ENCODE data around the gene RPL7A. TPM values are rescaled to one million over a fixed set of nuclear protein-coding genes. Genes with fewer than 3 reads are reported as not detected.

The RPL7A gene
- total RNA-seq, 2 donors from 2014 or later, result 2,529 to 2,856 TPM

- Mint-ChIP-seq H3K27me3 (ENCODE audit: low read depth) (no peaks in the 10 kb centered on the region), H3K4me1 (ENCODE audit: low read depth) (peaks cover 54% of the 10 kb centered on the region)
These were observed 2.4 kb upstream of the RPL7A start for GRCh38 chr9:133345596-133345995.

GRCh38 chr9:133346021-133346785, 1.8 kb upstream of the RPL7A start:
- DNase-seq (no peak), ATAC-seq (replicated peaks in 1 of 2) (no peak)
- Mint-ChIP-seq H3K27me3 (ENCODE audit: low read depth) (no peaks in the 10 kb centered on the region), H3K27ac (peak overlapping the region; percentile 74), H3K4me3 (peak overlapping the region; percentile 98 to 100), H3K4me1 (ENCODE audit: low read depth) (peaks cover 54% of the 10 kb centered on the region), H3K9me3 (no peaks in the 10 kb centered on the region), H3K36me3 (ENCODE audit: insufficient read depth in 2 of 2) (peaks cover 20 to 34% of the 10 kb centered on the region in 2 donors)

More at GRCh38 chr9:133345596-133345995, 2.4 kb upstream of the RPL7A start:
- Mint-ChIP-seq H3K27ac (no peak overlapping the region), H3K36me3 (ENCODE audit: insufficient read depth in 2 of 2) (peaks cover 20 to 35% of the 10 kb centered on the region in 2 donors), H3K4me3 (no peak overlapping the region), H3K9me3 (no peaks in the 10 kb centered on the region)
- ATAC-seq (replicated peaks in 1 of 2) (no peak), DNase-seq (no peak)

- H3K4me3 Mint-ChIP-seq, result peak overlapping the region; percentile 98 to 100
- H3K4me1 Mint-ChIP-seq (ENCODE audit: low read depth), result peaks cover 55% of the 10 kb centered on the region
- H3K27me3 Mint-ChIP-seq (ENCODE audit: low read depth), result no peaks in the 10 kb centered on the region
- ATAC-seq (replicated peaks in 1 of 2), result peak; percentile 49 to 55
- peak overlapping the region; percentile 74 for H3K27ac Mint-ChIP-seq
- H3K9me3 Mint-ChIP-seq, result no peaks in the 10 kb centered on the region
- DNase-seq, result peak; percentile 54 to 57
- H3K36me3 Mint-ChIP-seq (ENCODE audit: insufficient read depth in 2 of 2), result peaks cover 23 to 39% of the 10 kb centered on the region in 2 donors
These were observed 468 bp upstream of the RPL7A start for GRCh38 chr9:133347515-133347984.

- Mint-ChIP-seq H3K4me3 (peak overlapping the region; percentile 98 to 100), H3K4me1 (ENCODE audit: low read depth) (peaks cover 65% of the 10 kb centered on the region), H3K27ac (peak overlapping the region; percentile 98), H3K27me3 (ENCODE audit: low read depth) (no peaks in the 10 kb centered on the region), H3K9me3 (no peaks in the 10 kb centered on the region), H3K36me3 (ENCODE audit: insufficient read depth in 2 of 2) (peaks cover 25 to 41% of the 10 kb centered on the region in 2 donors)
- ATAC-seq (replicated peaks in 1 of 2) (no peak), DNase-seq (no peak)
These were observed 928 bp downstream of the RPL7A start for GRCh38 chr9:133348718-133349573.

GRCh38 chr9:133349965-133350616, 2.1 kb downstream of the RPL7A start:
- peaks cover 72% of the 10 kb centered on the region for H3K4me1 Mint-ChIP-seq (ENCODE audit: low read depth)
- ATAC-seq (replicated peaks in 1 of 2), result peak in 1 of 2 donors; percentile 36
- DNase-seq, result peak in 1 of 2 donors; percentile 46

GRCh38 chr9:133351526-133351907, 3.5 kb downstream of the RPL7A start:
- no peak overlapping the region for H3K27ac Mint-ChIP-seq
- H3K4me3 Mint-ChIP-seq, result no peak overlapping the region
- H3K9me3 Mint-ChIP-seq, result no peaks in the 10 kb centered on the region
- H3K27me3 Mint-ChIP-seq (ENCODE audit: low read depth), result no peaks in the 10 kb centered on the region
- no peak for ATAC-seq (replicated peaks in 1 of 2)
- no peak for DNase-seq
- H3K36me3 Mint-ChIP-seq (ENCODE audit: insufficient read depth in 2 of 2), result peaks cover 23 to 36% of the 10 kb centered on the region in 2 donors
- H3K4me1 Mint-ChIP-seq (ENCODE audit: low read depth), result peaks cover 74% of the 10 kb centered on the region

More at GRCh38 chr9:133349965-133350616, 2.1 kb downstream of the RPL7A start:
- Mint-ChIP-seq H3K27ac (peak overlapping the region; percentile 98), H3K9me3 (no peaks in the 10 kb centered on the region), H3K4me3 (peak overlapping the region; percentile 98 to 100), H3K36me3 (ENCODE audit: insufficient read depth in 2 of 2) (peaks cover 25 to 40% of the 10 kb centered on the region in 2 donors), H3K27me3 (ENCODE audit: low read depth) (no peaks in the 10 kb centered on the region)

- ATAC-seq (replicated peaks in 1 of 2) (no peak), DNase-seq (peak; percentile 32 to 55)
- no peaks in the 10 kb centered on the region for H3K9me3 Mint-ChIP-seq
- no peaks in the 10 kb centered on the region for H3K27me3 Mint-ChIP-seq (ENCODE audit: low read depth)
- H3K27ac Mint-ChIP-seq, result peak overlapping the region; percentile 79
- no peak overlapping the region for H3K4me3 Mint-ChIP-seq
- H3K36me3 Mint-ChIP-seq (ENCODE audit: insufficient read depth in 2 of 2), result peaks cover 23 to 31% of the 10 kb centered on the region in 2 donors
- H3K4me1 Mint-ChIP-seq (ENCODE audit: low read depth), result peaks cover 71% of the 10 kb centered on the region
These were observed 4.1 kb downstream of the RPL7A start for GRCh38 chr9:133351908-133352634.

- DNase-seq (no peak), ATAC-seq (replicated peaks in 1 of 2) (no peak)
- H3K27me3 Mint-ChIP-seq (ENCODE audit: low read depth), result no peaks in the 10 kb centered on the region
- peaks cover 23 to 30% of the 10 kb centered on the region in 2 donors for H3K36me3 Mint-ChIP-seq (ENCODE audit: insufficient read depth in 2 of 2)
- H3K9me3 Mint-ChIP-seq, result no peaks in the 10 kb centered on the region
- peaks cover 76% of the 10 kb centered on the region for H3K4me1 Mint-ChIP-seq (ENCODE audit: low read depth)
- peak overlapping the region; percentile 83 for H3K27ac Mint-ChIP-seq
- H3K4me3 Mint-ChIP-seq, result peak overlapping the region in 1 of 2 donors; percentile 31
These were observed 4.8 kb downstream of the RPL7A start for GRCh38 chr9:133352635-133353340.

GRCh38 chr9:133353548-133353947, 5.5 kb downstream of the RPL7A start:
- Mint-ChIP-seq H3K4me1 (ENCODE audit: low read depth) (peaks cover 82% of the 10 kb centered on the region), H3K36me3 (ENCODE audit: insufficient read depth in 2 of 2) (peaks cover 17 to 24% of the 10 kb centered on the region in 2 donors), H3K4me3 (no peak overlapping the region)

GRCh38 chr9:133354766-133355165, 6.7 kb downstream of the RPL7A start:
- peak in 1 of 2 donors; percentile 24 for DNase-seq

More at GRCh38 chr9:133353548-133353947, 5.5 kb downstream of the RPL7A start:
- H3K27me3 Mint-ChIP-seq (ENCODE audit: low read depth), result no peaks in the 10 kb centered on the region
- no peak for ATAC-seq (replicated peaks in 1 of 2)
- H3K27ac Mint-ChIP-seq, result peak overlapping the region; percentile 83
- H3K9me3 Mint-ChIP-seq, result no peaks in the 10 kb centered on the region
- no peak for DNase-seq

GRCh38 chr9:133355881-133356357, 7.9 kb downstream of the RPL7A start:
- Mint-ChIP-seq H3K27ac (peak overlapping the region; percentile 83), H3K9me3 (no peaks in the 10 kb centered on the region), H3K27me3 (ENCODE audit: low read depth) (no peaks in the 10 kb centered on the region), H3K4me3 (peak overlapping the region; percentile 91), H3K36me3 (ENCODE audit: insufficient read depth in 2 of 2) (peaks cover 5 to 6% of the 10 kb centered on the region in 2 donors), H3K4me1 (ENCODE audit: low read depth) (peaks cover 82% of the 10 kb centered on the region)
- DNase-seq (peak in 1 of 2 donors; percentile 21), ATAC-seq (replicated peaks in 1 of 2) (peak; percentile 23 to 38)

More at GRCh38 chr9:133354766-133355165, 6.7 kb downstream of the RPL7A start:
- peaks cover 82% of the 10 kb centered on the region for H3K4me1 Mint-ChIP-seq (ENCODE audit: low read depth)
- no peaks in the 10 kb centered on the region for H3K27me3 Mint-ChIP-seq (ENCODE audit: low read depth)
- H3K36me3 Mint-ChIP-seq (ENCODE audit: insufficient read depth in 2 of 2), result peaks cover 7 to 12% of the 10 kb centered on the region in 2 donors
- no peaks in the 10 kb centered on the region for H3K9me3 Mint-ChIP-seq
- peak overlapping the region; percentile 43 for H3K27ac Mint-ChIP-seq
- peak overlapping the region; percentile 91 for H3K4me3 Mint-ChIP-seq
- no peak for ATAC-seq (replicated peaks in 1 of 2)
